GM10266 (cell line): ENCODE data around the gene STAT6.

Experiments
- DNase-seq: peaks from one replicate; pipeline ENCODE4 v3.0.0; 2012; ENCODE audit errors: extremely low spot score
- CTCF ChIP-seq: IDR thresholded peaks from 2 replicates; pipeline ENCODE4 v1.5.1; 2012; ENCODE audit warnings: mild to moderate bottlenecking, low read depth; ENCODE audit not compliant: control insufficient read depth, insufficient read depth; ENCODE audit errors: missing control alignments

STAT6 gene

GRCh38 chr12:57049119-57049446 is 62.1 kb downstream of the STAT6 start:
- TF ChIP-seq CTCF = no peak

GRCh38 chr12:57048423-57049118 is 62.6 kb downstream of the STAT6 start:
- DNase-seq = no peak
- TF ChIP-seq CTCF = no peak

More at GRCh38 chr12:57049119-57049446, 62.1 kb downstream of the STAT6 start:
- DNase-seq = no peak

GRCh38 chr12:57047981-57048380 is 63.2 kb downstream of the STAT6 start:
- TF ChIP-seq CTCF = no peak
- DNase-seq = no peak

- no peak for DNase-seq
- no peak for TF ChIP-seq CTCF
These were observed 63.9 kb downstream of the STAT6 start for GRCh38 chr12:57046947-57047890.

GRCh38 chr12:57046086-57046791 is 64.9 kb downstream of the STAT6 start:
- no peak for TF ChIP-seq CTCF
- no peak for DNase-seq
